Measurements from ENCODE around the gene TMEM30B. TPM values are rescaled to one million over a fixed set of nuclear protein-coding genes. Genes with fewer than 3 reads are reported as not detected.
A peak's percentile ranks its signal among the peaks of the same experiment; 100 is the strongest.

The TMEM30B gene
- total and polyA plus RNA-seq, 4 donors = 3.0 to 7.4 (median 5.6) TPM

GRCh38 chr14:61277232-61277631 lies 3.9 kb downstream of the TMEM30B start:
- Histone ChIP-seq H3K9ac (ENCODE audit: low read depth in 1 of 2, low read length in 2 of 2) (no peak overlapping the region), H3K27me3 (ENCODE audit: control insufficient read depth in 4 of 4, insufficient read depth in 4 of 4, low read length in 3 of 4) (no peaks in the 10 kb centered on the region), H3K27ac (ENCODE audit: low read depth in 1 of 2, low read length in 2 of 2) (no peak overlapping the region), H3K9me3 (ENCODE audit: control insufficient read depth in 4 of 4, low read length in 3 of 4) (no peaks in the 10 kb centered on the region), H3K4me3 (ENCODE audit: low read depth in 1 of 3, low read length in 3 of 3) (no peak overlapping the region), H3K36me3 (ENCODE audit: control insufficient read depth in 4 of 4, insufficient read depth in 3 of 4, low read depth in 1 of 4, low read length in 3 of 4) (no peaks in the 10 kb centered on the region), H3K4me1 (ENCODE audit: control insufficient read depth in 4 of 4, insufficient read depth in 4 of 4, low read length in 3 of 4) (peaks cover 2 to 32% (median 23%) of the 10 kb centered on the region in 4 donors)
- DNase-seq (ENCODE audit: low spot score) = no peak
- WGBS = 15% methylated on average over 1 of the region's 1 CpG
- TF ChIP-seq REST (IDR thresholded peaks at IDR 0.05) = no peak
- peak; percentile 63 for TF ChIP-seq NR2F2 (IDR thresholded peaks at IDR 0.05)
- TF ChIP-seq SP1 (IDR thresholded peaks at IDR 0.05) = no peak

- no peak overlapping the region for H3K4me3 ChIP-seq (ENCODE audit: low read depth in 1 of 3, low read length in 3 of 3)
- TF ChIP-seq EGR1 (IDR thresholded peaks at IDR 0.05; ENCODE audit: low read depth in 2 of 2) (no peak), RXRA (IDR thresholded peaks at IDR 0.05) (no peak), ZBTB33 (IDR thresholded peaks at IDR 0.05) (no peak), FOXA1 (IDR thresholded peaks at IDR 0.05) (no peak), HNF4A (conservative IDR thresholded peaks at IDR 0.05) (no peak), TAF1 (conservative IDR thresholded peaks at IDR 0.05) (no peak), GABPA (IDR thresholded peaks at IDR 0.05 in 1 of 2, conservative IDR thresholded peaks at IDR 0.05 in 1 of 2) (no peak), REST (IDR thresholded peaks at IDR 0.05) (no peak), FOXA2 (IDR thresholded peaks at IDR 0.05) (no peak), NR2F2 (IDR thresholded peaks at IDR 0.05) (no peak), SP1 (IDR thresholded peaks at IDR 0.05) (no peak), MAX (IDR thresholded peaks at IDR 0.05) (no peak)
- no peak overlapping the region for H3K9ac ChIP-seq (ENCODE audit: low read depth in 1 of 2, low read length in 2 of 2)
- DNase-seq (ENCODE audit: low spot score) = no peak
- H3K36me3 ChIP-seq (ENCODE audit: control insufficient read depth in 4 of 4, insufficient read depth in 3 of 4, low read depth in 1 of 4, low read length in 3 of 4) = no peaks in the 10 kb centered on the region
- peaks cover 0 to 5% (median 0%) of the 10 kb centered on the region in 4 donors for H3K4me1 ChIP-seq (ENCODE audit: control insufficient read depth in 4 of 4, insufficient read depth in 4 of 4, low read length in 3 of 4)
- no peak overlapping the region for H3K27ac ChIP-seq (ENCODE audit: low read depth in 1 of 2, low read length in 2 of 2)
- 97% methylated on average over 2 of the region's 2 CpGs for WGBS
- H3K9me3 ChIP-seq (ENCODE audit: control insufficient read depth in 4 of 4, low read length in 3 of 4) = no peaks in the 10 kb centered on the region
- no peaks in the 10 kb centered on the region for H3K27me3 ChIP-seq (ENCODE audit: control insufficient read depth in 4 of 4, insufficient read depth in 4 of 4, low read length in 3 of 4)
Observed at GRCh38 chr14:61271552-61271951, 9.6 kb downstream of the TMEM30B start.
